OCI-LY3 (cell line): ENCODE data around the gene FBXO11.

ENCODE experiments used
- CTCF ChIP-seq: fragments of 200-600, 300-600 bp; sonication (generic); IDR thresholded peaks from 2 replicates; pipeline ENCODE4 v1.5.1; 2014; ENCODE audit warnings: antibody characterized with exemption, low read length, low read depth
- EZH2phosphoT487 ChIP-seq: fragments of 200-600 bp; shearing (Covaris generic); IDR thresholded peaks from 2 replicates; pipeline ENCODE4 v1.6.1; 2018; ENCODE audit warnings: antibody characterized with exemption, mixed run types, low read depth

GRCh38 chr2:47779426-47779790, 126.9 kb downstream of the FBXO11 start:
- TF ChIP-seq CTCF (no peak), EZH2phosphoT487 (no peak)
